GM19043 (cell line): ENCODE results near the gene SDK2.

Experiments
- ATAC-seq: cut with Tn5 transposase; IDR thresholded peaks from one replicate; pipeline ENCODE4 v1.9.1; 2021; ENCODE audit warnings: low read depth; ENCODE audit not compliant: unreplicated experiment

SDK2 gene

GRCh38 chr17:73644145-73645049 is at the start of gene SDK2:
SDK2 (minus strand) TSS chr17:73644445; CDS start chr17:73644088, 357 bp downstream.
- no peak for ATAC-seq

GRCh38 chr17:73693071-73693470 is 48.8 kb upstream of the SDK2 start:
- ATAC-seq: no peak

GRCh38 chr17:73691321-73691766 is 47.1 kb upstream of the SDK2 start:
- no peak for ATAC-seq

- no peak for ATAC-seq
Measured at GRCh38 chr17:73690676-73691075, 46.4 kb upstream of the SDK2 start.

GRCh38 chr17:73689596-73690275 is 45.5 kb upstream of the SDK2 start:
- no peak for ATAC-seq

GRCh38 chr17:73686961-73687360 is 42.7 kb upstream of the SDK2 start:
- ATAC-seq: no peak

- ATAC-seq: no peak
Measured at GRCh38 chr17:73686126-73686525, 41.9 kb upstream of the SDK2 start.

GRCh38 chr17:73684183-73684582 is 39.9 kb upstream of the SDK2 start:
- no peak for ATAC-seq

GRCh38 chr17:73683771-73684170 is 39.5 kb upstream of the SDK2 start:
- no peak for ATAC-seq

GRCh38 chr17:73681946-73682345 is 37.7 kb upstream of the SDK2 start:
- ATAC-seq: no peak

- no peak for ATAC-seq
Measured at GRCh38 chr17:73679476-73679875, 35.2 kb upstream of the SDK2 start.

GRCh38 chr17:73678999-73679398 is 34.8 kb upstream of the SDK2 start:
- no peak for ATAC-seq

GRCh38 chr17:73669771-73670170 is 25.5 kb upstream of the SDK2 start:
- no peak for ATAC-seq

GRCh38 chr17:73667181-73667959 is 23.1 kb upstream of the SDK2 start:
- ATAC-seq: no peak

GRCh38 chr17:73663614-73664013 is 19.4 kb upstream of the SDK2 start:
- no peak for ATAC-seq

- no peak for ATAC-seq
Measured at GRCh38 chr17:73660366-73660765, 16.1 kb upstream of the SDK2 start.

GRCh38 chr17:73658821-73659515 is 14.7 kb upstream of the SDK2 start:
- no peak for ATAC-seq

GRCh38 chr17:73657473-73658116 is 13.3 kb upstream of the SDK2 start:
- ATAC-seq: no peak

- ATAC-seq: no peak
Measured at GRCh38 chr17:73654241-73654640, 10.0 kb upstream of the SDK2 start.

GRCh38 chr17:73653810-73654209 is 9.6 kb upstream of the SDK2 start:
- no peak for ATAC-seq
